Body of pancreas (tissue), 4 donors: Measurements from ENCODE around the gene TMEM181. TPM values are rescaled to one million over a fixed set of nuclear protein-coding genes. Genes with fewer than 3 reads are reported as not detected.

ENCODE experiments used
- ATAC-seq: fragments of 150-250 bp; one replicate; pipeline ENCODE4 v1.9.1; 2016
- DNase-seq, 4 donors: peaks; one replicate each; pipeline ENCODE4 v3.0.0-alpha.2; 2019
- H3K27ac ChIP-seq, 4 donors: fragments of 200-600 bp; sonication (generic); 1 replicate in 3 of 4; 2 replicates in 1 of 4; pipeline versions ENCODE4 v1.5.1 to v1.6.1; 2016 to 2019; ENCODE audit warnings: mild to moderate bottlenecking in 1 of 4, mixed read lengths in 1 of 4, moderate library complexity in 1 of 4
- H3K27me3 ChIP-seq, 2 donors: fragments of 200-600 bp; sonication (generic); one replicate each; pipeline ENCODE4 v1.6.0; 2016; ENCODE audit warnings: mild to moderate bottlenecking in 1 of 2
- H3K36me3 ChIP-seq, 2 donors: fragments of 200-600 bp; sonication (generic); replicated peaks in 1 of 2; 2 replicates each; pipeline ENCODE4 v1.5.1; 2016; ENCODE audit warnings: low read depth in 2 of 2; ENCODE audit not compliant: insufficient read depth in 1 of 2
- H3K4me1 ChIP-seq: fragments of 200-600 bp; sonication (generic); one replicate; pipeline ENCODE4 v1.6.0; 2016
- H3K4me3 ChIP-seq, 2 donors: fragments of 200-600 bp; sonication (generic); 1 replicate in 1 of 2; 2 replicates in 1 of 2; pipeline ENCODE4 v1.5.1; 2016 to 2019
- H3K9me3 ChIP-seq, 3 donors: fragments of 200-600 bp; sonication (generic); 1 replicate in 2 of 3; 2 replicates in 1 of 3; pipeline ENCODE4 v1.5.1; 2016
- CTCF ChIP-seq, 7 experiments: fragments of 450-650 bp in 4 of 7; fragments of 200-600 bp in 3 of 7; sonication (generic) in 3 of 7; IDR thresholded peaks; one replicate each; pipeline ENCODE4 v1.5.1; 2016 to 2019; ENCODE audit warnings: antibody characterized with exemption in 7 of 7
- POLR2A ChIP-seq, 3 donors: fragments of 450-650 bp; IDR thresholded peaks; one replicate each; pipeline ENCODE4 v1.6.1; 2016; ENCODE audit warnings: antibody characterized with exemption in 3 of 3, mild to moderate bottlenecking in 2 of 3
- whole genome bisulfite sequencing, 2 donors: methylation state at CpG; one replicate each; pipeline ENCODE4 v1.1.5; 2017; 5-methylcytosine and 5-hydroxymethylcytosine counted together
- intact Hi-C: fragments of 100-400 bp; cut with DNase I; formaldehyde crosslinking; loops from one replicate; pipeline ENCODE4 v1.15.1; 2023
- total RNA-seq, 2 donors: library from RNA; depleted of rRNA; stranded (reverse); fragments of >200 nt; gene quantifications; one replicate each; pipeline ENCODE4 v1.1.0, GENCODE V29; 2016

The TMEM181 gene
- total RNA-seq, 2 donors from 2014 or later, result 19.8 to 34.2 TPM

DNA sequence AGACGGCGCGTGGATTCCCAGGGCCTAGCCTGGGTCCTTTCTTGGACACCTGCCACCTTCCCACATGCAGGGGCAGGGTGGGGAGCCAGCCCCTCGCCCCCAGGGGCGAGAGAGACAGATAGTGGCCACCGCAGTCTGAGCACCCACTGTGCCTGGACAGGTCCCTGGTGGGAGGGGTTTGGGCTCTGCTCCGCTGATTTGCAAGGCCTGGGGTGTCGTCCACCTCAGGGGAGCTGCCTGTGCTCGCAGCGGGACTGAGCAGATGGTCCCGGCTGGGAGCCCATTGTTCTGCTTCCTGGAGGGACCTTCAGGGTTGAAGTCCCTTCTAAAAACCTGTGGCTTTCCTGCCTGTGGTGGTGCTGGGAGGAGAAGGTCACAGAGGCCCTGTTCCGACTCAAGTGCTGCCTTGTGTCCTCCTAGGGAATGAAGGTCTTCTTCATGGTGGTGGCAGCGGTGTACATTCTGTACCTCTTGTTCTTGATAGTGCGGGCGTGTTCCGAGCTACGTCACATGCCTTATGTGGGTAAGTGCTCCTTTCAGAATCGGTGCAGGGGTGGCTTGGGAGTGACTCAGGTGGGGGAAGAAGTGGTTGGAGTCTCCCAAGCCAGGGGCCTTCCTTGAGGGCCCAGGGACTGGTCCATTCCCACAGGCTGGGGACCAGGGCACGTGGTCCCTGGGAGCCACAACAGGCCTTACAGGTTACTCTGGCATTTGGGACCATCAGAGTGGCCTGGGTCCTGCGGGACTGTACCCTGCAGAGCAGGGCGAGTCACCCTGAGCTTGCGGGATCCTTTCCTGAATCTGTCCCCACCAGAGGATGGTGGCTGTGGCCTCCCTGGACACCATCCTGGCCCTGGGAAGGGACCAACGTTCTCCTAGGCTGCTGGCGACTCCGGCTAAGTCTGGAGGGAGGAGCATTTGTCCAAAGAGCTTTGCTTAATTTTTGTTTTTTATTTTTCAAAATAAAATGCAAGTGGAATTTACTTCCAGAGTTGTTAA, 65.1 kb downstream of the TMEM181 start:
- ATAC-seq, result no peak
- Histone ChIP-seq H3K9me3 (no peaks in the 10 kb centered on the region), H3K27ac (no peak overlapping the region), H3K27me3 (no peaks in the 10 kb centered on the region), H3K4me1 (peaks cover 13% of the 10 kb centered on the region), H3K36me3 (peaks cover 0 to 12% of the 10 kb centered on the region in 2 donors), H3K4me3 (no peak overlapping the region)
- no peak for TF ChIP-seq POLR2A (IDR thresholded peaks at IDR 0.05)
- no peak for TF ChIP-seq CTCF (IDR thresholded peaks at IDR 0.05)
- intact Hi-C loops, result no loop called here
- WGBS, 2 donors, result 92 to 96% methylated on average over 19 to 20 of the region's 25 CpGs
- DNase-seq, result peak in 1 of 4 donors; percentile 8

GRCh38 chr6:158625881-158626305, 66.0 kb downstream of the TMEM181 start:
- H3K27ac ChIP-seq, result no peak overlapping the region
- no peak for TF ChIP-seq CTCF (IDR thresholded peaks at IDR 0.05)
- TF ChIP-seq POLR2A (IDR thresholded peaks at IDR 0.05), result no peak
- 91 to 96% methylated on average over 14 to 15 of the region's 15 CpGs for WGBS, 2 donors
- DNase-seq, result peak in 1 of 4 donors; percentile 11
- H3K36me3 ChIP-seq, result peaks cover 0 to 15% of the 10 kb centered on the region in 2 donors
- H3K27me3 ChIP-seq, result no peaks in the 10 kb centered on the region
- no peaks in the 10 kb centered on the region for H3K9me3 ChIP-seq
- H3K4me3 ChIP-seq, result no peak overlapping the region
- intact Hi-C loops, result no loop called here
- peaks cover 11% of the 10 kb centered on the region for H3K4me1 ChIP-seq
- no peak for ATAC-seq

- no peak overlapping the region for H3K27ac ChIP-seq
- intact Hi-C loops, result no loop called here
- H3K27me3 ChIP-seq, result no peaks in the 10 kb centered on the region
- ATAC-seq, result no peak
- no peak for DNase-seq
- H3K4me3 ChIP-seq, result no peak overlapping the region
- peaks cover 0 to 12% of the 10 kb centered on the region in 2 donors for H3K36me3 ChIP-seq
- TF ChIP-seq POLR2A (IDR thresholded peaks at IDR 0.05) (no peak), CTCF (IDR thresholded peaks at IDR 0.05) (no peak)
- WGBS, 2 donors, result 78 to 82% methylated on average over 6 of the region's 6 CpGs
- no peaks in the 10 kb centered on the region for H3K9me3 ChIP-seq
- peaks cover 11% of the 10 kb centered on the region for H3K4me1 ChIP-seq
Measured at GRCh38 chr6:158626360-158627167, 66.7 kb downstream of the TMEM181 start.

DNA sequence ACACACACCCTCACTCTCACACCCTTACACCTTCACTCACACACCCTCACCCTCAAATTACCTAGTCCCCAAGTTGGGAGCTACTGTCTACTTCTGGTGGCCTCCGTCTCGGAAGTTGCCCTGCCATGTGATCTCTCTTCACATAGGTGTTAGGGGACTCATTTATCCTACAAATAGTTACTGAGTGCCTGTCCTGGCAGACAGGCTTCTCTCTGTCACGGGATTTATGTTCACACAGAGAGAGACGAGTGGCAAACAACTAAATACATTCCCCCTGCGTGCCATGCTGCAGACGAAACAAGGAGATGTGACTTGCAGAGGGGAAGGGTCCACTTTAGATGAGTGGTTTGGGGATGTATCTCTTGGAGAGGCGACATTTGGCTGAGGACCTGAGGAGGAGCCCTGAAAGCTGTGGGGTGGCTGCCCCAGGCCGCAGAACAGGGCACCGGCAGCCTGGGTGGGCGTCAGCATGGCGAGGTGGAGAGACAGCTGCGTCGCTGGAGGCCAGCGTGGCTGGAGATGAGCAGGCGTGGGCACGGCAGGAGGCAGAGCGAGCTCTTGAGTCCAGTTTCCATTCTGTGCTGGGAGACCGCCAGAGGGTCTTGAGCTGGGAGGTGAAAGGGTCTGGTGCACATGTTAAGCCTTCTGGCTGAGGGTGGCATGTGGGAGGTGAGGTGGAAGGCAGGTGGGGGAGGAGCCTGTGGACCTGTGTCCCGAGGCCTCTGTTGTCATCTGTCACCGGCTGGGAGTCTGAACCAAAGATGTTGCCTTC, 67.5 kb downstream of the TMEM181 start:
- DNase-seq, result peak in 1 of 4 donors; percentile 15
- TF ChIP-seq POLR2A (IDR thresholded peaks at IDR 0.05), result no peak
- no peak for TF ChIP-seq CTCF (IDR thresholded peaks at IDR 0.05)
- 84 to 90% methylated on average over 20 of the region's 20 CpGs for WGBS, 2 donors
- Histone ChIP-seq H3K9me3 (no peaks in the 10 kb centered on the region), H3K27me3 (no peaks in the 10 kb centered on the region), H3K4me3 (no peak overlapping the region), H3K36me3 (peaks cover 0 to 12% of the 10 kb centered on the region in 2 donors), H3K4me1 (peaks cover 17% of the 10 kb centered on the region), H3K27ac (no peak overlapping the region)
- ATAC-seq, result no peak
- intact Hi-C loops, result no loop called here
